AG10803 (cell line): ENCODE results near the gene NDUFS7.

Experiments used
- DNase-seq: peaks from one replicate; pipeline ENCODE4 v3.0.0; 2010; ENCODE audit warnings: low read depth
- H3K4me3 ChIP-seq: 2 replicates; pipeline ENCODE4 v1.5.1; 2011; ENCODE audit warnings: mild to moderate bottlenecking, low read length, control low read depth
- TF ChIP-seq, protein P1 (sequence below): conservative IDR thresholded peaks from 2 replicates; pipeline ENCODE4 v1.5.1; 2011; ENCODE audit warnings: mild to moderate bottlenecking, low read length, control low read depth, inconsistent platforms

The NDUFS7 gene

DNA sequence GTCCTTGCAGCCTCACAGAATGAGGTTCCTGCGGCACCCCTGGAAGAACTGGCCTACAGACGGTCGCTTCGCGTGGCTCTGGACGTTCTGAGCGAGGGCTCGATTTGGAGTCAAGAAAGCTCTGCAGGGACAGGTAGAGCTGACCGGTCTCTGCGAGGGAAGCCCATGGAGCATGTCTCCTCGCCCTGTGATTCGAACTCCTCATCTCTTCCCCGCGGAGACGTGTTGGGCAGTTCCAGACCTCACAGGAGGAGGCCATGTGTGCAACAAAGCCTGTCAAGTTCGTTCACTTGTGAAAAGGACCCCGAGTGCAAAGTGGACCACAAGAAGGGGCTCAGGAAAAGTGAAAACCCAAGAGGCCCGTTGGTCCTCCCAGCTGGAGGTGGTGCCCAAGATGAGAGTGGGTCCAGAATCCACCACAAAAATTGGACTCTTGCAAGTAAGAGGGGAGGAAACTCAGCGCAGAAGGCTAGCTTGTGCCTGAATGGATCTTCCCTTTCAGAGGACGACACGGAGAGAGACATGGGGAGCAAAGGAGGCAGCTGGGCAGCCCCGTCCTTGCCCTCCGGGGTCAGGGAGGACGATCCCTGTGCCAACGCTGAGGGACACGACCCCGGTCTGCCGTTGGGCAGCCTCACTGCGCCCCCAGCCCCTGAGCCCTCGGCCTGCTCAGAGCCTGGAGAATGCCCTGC lies 23.4 kb upstream of the NDUFS7 start:
- no peak for DNase-seq
- TF ChIP-seq, protein P1, sequence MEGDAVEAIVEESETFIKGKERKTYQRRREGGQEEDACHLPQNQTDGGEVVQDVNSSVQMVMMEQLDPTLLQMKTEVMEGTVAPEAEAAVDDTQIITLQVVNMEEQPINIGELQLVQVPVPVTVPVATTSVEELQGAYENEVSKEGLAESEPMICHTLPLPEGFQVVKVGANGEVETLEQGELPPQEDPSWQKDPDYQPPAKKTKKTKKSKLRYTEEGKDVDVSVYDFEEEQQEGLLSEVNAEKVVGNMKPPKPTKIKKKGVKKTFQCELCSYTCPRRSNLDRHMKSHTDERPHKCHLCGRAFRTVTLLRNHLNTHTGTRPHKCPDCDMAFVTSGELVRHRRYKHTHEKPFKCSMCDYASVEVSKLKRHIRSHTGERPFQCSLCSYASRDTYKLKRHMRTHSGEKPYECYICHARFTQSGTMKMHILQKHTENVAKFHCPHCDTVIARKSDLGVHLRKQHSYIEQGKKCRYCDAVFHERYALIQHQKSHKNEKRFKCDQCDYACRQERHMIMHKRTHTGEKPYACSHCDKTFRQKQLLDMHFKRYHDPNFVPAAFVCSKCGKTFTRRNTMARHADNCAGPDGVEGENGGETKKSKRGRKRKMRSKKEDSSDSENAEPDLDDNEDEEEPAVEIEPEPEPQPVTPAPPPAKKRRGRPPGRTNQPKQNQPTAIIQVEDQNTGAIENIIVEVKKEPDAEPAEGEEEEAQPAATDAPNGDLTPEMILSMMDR, result no peak
- peak overlapping the region; percentile 47 for H3K4me3 ChIP-seq

DNA sequence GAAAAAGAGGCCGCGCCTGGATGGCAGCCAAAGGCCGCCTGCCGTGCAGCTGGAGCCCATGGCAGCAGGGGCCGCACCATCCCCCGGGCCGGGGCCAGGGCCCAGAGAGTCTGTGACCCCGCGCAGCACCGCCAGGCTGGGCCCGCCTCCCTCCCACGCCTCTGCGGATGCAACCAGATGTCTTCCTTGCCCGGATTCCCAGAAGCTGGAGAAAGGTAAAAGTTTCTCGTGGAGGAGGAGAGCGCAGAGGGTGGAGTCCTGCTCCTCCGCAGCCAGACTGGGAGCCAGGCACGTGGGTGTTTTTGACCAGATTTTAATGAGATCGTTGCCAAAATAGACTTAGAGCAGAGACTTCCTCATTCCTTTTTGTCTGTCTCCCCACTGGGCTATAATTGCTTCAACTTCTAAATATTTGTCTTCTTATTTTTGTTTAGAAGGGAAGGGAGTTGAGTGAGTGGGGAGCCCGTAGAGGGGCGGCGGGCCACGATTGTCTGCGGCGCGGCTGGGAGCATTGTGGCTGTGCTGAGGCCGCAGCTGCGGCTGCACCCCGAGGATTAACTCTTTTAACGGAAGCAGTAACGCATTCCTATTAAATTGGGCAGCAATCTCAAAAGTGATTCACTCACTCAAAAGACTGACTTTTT lies 22.8 kb upstream of the NDUFS7 start:
- H3K4me3 ChIP-seq, result peak overlapping the region; percentile 47
- DNase-seq, result peak; percentile 89
- TF ChIP-seq, protein P1, result no peak

DNA sequence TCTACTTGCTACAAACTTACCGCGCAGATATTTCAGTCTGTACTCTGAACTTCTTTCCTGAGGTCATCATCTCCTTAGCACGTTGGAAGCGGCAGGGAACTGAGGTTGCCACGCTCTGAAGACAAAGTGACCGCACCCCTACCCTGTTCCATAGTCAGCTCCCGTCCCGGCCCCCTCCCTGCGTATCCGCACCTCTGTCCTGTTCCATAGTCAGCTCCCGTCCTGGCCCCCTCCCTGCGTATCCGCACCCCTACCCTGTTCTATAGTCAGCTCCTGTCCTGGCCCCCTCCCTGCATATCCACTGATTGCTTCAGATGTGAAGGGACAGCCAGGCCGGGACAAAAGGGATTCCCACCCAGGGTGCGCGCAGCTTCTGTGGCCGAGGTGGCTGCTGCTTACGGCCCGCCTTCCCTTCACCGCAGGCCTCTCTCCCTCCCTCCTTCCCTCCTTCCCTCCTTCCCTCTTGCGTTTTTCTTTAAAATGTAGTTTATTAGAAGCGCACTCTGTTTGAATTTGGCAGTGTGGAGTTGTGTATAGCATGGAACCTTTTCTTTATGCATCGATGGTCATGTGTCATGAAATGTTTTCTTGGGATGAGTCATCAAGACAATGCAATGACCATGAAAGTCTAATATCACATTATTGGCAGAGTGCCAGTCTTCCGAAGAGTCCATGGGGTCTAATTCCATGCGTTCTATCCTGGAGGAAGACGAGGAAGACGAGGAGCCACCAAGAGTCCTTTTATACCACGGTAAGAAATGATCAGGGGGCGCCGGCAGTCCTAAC lies 21.9 kb upstream of the NDUFS7 start:
- H3K4me3 ChIP-seq, result peak overlapping the region; percentile 47
- DNase-seq, result peak; percentile 55
- TF ChIP-seq, protein P1, result no peak

DNA sequence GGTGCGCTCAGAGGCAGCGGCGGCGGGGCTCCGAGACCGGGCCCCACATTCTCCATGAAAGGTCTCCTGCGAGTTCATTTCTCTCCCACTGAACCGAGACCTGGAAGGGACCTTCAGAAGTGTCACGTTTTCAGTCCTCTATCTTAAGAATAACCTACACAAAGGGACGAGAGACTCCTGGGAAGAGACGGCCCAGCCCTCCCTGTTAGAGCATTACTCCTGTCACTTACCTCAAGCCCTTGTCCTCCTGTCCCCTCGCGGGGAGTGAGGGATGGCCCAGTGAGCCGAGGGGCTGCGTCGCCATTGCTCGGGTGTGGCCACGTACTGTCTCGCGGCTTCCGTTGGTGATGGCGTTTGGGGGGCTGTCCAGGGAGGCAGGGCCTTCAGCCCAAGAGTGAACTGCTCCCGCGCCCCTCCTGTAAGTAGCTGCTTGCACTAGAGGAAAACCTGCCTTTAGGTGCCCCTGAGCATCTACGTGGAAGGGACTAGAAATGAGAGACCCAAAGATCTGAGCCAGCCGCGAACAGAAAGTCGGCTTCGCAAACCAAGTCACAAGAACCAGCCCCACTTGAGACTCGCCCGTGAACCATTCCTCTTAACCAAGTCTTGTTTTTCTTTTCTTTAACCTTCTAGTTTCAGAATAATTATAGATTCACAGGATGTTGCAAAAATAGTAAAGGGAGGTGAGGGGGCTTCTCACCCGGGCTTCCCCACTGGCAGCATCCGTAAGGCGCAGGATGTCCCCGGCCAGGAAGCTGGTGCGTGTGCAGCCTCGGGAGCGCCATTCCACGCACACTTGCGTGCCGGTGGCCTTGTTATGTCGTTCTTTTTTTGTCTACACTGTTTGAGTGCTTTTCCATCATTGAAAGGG lies 21.1 kb upstream of the NDUFS7 start:
- TF ChIP-seq, protein P1, result no peak
- DNase-seq, result no peak
- H3K4me3 ChIP-seq, result no peak overlapping the region

DNA sequence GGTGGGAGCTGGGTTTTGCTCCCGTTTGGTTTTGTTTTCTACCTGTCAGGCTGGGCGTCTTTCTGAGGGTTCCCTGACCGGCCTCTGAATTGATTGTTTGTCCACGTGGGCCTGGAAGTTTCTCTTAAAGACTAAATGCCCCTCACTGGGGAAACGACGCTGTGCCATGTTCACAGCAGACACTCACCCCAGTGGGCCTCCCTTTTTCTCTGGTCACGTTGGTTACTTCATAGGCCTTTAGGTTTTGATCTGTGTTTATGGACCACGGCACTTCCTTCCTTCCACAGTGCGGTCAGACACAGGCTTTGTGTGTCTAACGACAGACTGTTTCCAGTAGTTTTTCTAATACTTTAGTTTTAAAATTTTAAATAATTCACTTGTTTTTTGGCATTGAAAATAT lies 20.1 kb upstream of the NDUFS7 start:
- no peak overlapping the region for H3K4me3 ChIP-seq
- DNase-seq, result no peak

DNA sequence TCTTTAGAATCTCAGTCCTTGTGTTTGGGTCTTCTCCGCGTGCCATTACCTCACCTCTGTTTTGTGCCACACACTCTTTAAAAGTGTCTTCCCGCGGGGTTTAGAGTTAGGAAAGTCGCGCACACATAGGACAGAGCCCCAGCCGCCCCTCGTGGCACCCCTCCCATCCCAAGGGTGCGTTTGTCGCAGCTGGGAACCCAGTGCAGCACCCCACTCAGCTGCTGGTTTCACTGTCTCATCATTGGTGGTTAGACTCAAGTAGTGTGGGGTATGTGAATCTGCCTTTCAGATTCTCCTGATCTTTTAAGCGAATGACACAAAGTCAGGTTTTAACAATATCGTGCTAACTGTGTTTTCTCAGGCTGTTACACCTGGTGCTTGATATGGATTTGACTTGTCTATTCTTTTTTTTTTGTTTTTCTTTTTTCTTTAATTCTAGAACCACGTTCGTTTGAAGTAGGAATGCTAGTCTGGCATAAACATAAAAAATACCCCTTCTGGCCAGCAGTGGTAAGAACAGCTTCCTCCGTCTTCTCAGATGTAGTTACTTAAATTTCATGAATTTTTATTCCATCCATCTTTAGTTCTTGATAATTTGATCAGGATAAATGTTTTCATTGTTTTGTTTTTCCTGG lies 19.5 kb upstream of the NDUFS7 start:
- no peak for DNase-seq
- H3K4me3 ChIP-seq, result no peak overlapping the region

More for the DNA sequence above, 20.1 kb upstream of the NDUFS7 start:
- TF ChIP-seq, protein P1, result no peak

More for the DNA sequence above, 19.5 kb upstream of the NDUFS7 start:
- TF ChIP-seq, protein P1, result peak; percentile 41
